ENCODE results near the gene GRIA3.

GRIA3 gene
- 0 reads per million in 2 donors for total RNA-seq

DNA sequence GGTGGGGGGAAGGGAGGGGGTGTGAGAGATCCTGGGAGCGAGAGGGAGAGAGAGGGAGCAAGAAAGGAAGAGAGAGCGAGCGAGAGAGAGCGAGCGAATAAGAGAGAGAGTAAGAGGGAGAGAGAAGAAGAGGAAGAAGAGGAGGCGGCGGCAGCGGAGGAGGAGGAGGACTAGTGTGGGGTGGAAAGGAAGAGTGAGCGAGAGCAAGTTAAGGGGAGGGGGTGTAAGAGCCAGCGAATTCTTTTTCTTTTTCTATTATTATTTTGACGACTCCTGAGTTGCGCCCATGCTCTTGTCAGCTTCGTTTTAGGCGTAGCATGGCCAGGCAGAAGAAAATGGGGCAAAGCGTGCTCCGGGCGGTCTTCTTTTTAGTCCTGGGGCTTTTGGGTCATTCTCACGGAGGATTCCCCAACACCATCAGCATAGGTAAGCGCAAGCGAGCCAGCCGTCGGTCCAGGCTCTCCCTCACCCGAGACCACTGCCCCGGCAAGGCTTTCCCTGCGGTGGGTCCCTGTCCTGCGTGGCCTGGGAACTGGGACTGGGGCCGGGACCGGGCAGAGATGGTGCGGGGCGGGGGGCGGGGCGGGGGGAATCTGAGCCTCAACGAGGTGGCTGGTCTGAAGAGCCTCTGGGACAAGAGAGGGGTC is at the start of gene GRIA3:
Gene GRIA3 (plus strand): TSS at position 60 of the 647 bp plus-strand sequence. CDS start 258 bp downstream, at position 318.
- no peak for DNase-seq

DNA sequence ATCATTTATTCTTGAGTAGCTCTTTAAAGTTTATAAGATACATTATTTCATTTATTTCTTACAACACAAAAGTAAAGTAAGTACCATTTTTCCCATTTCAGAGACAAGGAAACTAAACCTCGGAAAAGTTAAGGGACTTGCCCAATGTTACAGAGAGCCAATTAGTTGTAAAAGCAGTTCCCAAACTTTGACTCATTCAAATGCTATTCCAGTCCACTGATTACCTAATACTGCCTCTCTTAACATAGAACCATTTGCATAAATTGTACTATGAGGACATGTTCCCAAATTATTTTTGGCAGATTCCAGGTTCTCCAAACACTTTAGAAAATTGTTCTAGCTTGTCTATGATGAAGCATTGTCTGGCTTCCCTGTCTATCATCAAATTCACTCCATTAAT is 45.6 kb upstream of the GRIA3 start:
- no peak for DNase-seq

DNA sequence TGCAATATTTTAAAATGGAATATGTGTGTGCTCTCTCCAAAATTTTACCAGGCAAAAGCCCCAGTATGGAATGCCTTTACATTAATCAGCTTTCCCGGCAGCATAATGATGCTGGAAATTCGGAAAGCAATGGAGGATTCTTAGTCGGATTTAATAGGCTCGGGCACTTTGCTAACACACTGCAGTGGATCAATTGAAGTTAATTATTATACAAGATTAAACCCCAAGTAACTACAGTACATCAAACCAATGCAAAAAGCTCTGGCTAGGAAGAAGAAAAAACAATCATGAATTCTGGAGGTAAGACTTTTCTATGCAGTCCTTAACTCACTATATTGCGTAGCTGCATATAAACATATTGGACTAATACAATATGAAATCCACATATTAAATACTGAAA is 43.6 kb upstream of the GRIA3 start:
- DNase-seq: no peak

DNA sequence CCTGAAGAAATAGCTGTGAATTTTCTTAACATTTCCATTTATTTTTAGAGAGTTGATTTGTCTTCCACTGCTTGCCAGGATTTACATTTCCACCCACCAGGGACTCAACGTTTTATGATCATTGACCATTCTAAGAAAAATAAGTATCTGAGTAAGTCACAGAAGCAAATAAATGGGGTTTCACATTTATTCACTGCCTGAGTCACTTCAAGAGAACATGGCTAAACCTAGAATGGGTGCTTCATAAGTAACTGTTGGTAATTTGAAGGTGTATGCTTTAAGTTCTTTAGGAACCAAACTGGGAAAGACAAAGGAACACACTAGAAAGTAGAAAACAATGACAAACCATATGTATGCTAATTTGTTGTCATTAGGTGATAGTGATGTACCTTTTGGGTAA is 43.2 kb upstream of the GRIA3 start:
- DNase-seq: no peak

DNA sequence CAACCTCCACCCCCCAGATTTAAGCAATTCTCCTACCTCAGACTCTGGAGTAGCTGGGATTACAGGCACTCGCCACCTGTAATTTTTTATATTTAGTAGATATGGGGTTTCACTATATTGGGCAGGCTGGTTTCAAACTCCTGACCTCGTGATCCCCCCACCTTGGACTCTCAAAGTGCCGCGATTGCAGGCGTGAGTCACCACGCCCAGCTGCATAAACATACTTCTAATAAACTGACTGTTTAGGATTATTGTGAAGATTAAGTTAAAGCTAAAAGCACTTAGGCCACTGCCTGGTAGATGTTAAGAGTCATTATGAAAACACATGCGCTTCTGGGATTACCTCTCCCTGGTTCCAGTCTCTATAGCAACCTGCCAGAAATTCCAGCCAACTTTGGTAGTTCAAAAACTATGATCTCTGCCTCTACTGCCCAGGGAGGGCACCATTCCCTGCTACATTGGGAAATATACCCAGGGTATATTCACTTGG is 30.2 kb upstream of the GRIA3 start:
- no peak for DNase-seq

DNA sequence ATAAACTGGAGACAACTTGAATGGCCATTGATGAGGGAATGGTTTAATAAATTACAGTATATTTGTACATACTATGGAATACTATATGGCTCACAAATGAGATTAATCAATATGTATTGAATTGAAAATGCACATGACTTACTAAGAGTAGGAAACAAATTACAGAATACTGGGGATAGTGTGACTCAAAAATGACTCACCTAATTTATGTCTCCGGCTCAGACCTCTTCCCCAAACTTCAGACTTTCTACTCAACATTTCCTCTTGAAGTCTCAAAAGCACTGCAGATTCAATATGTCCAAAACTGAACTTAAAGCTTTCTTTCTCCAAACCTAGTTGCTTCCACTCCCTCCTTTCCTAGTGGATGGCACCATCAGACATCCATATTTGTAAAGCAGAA is 28.8 kb upstream of the GRIA3 start:
- no peak for DNase-seq

DNA sequence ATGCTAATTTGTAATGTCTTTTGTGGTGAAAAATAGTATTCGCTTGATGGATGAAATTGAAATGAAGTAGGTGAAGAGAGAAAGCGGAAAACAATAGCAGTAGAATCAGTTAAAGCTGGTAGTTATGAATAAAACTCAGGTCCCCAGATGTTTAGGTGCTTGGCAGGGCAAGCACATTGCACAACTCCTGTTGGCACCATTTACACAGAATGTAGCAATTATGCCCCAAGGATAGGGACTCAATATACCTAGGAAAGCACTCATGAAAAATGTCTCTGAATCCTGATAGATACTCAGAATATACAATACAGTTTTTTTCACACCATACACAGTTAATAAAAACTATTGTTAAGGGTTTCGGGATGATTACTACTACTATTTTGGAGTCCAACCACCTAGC is 26.5 kb upstream of the GRIA3 start:
- DNase-seq: no peak

DNA sequence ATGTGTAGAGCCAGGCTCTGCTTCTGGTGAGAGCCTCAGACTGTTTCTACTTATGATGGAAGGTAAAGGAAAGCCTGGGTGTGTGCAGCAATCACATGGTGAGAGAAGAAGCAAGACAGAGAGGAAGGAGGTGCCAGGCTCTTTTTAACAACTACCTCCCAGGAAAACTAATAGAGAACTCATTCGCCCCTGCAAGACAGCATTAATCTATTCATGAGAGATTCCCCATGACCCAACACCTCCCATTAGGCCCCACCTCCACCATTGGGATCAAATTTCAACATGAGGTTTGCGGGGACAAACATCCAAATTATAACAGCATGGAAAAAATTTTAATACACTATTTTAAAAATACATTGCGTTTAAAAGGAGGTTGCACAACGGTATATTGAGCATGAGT is 24.7 kb upstream of the GRIA3 start:
- DNase-seq: no peak

DNA sequence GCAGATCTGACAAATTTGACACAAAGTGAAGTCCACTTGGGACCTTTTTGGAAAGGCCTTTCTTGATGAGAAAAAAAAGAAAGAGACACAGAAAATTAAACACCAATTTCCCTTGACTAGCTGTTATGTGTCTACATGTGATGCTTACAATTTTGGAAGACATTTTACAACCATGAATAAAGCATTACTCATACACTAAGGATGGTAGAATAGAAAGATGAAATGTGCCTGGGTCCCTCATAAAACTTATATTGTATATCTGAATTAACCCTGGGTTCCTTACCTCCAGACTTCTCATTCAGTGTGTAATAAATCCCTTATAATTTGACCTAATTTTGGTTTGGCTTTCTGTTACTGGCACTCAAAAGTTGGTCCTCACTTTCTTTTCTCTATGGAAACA is 16.5 kb upstream of the GRIA3 start:
- no peak for DNase-seq

DNA sequence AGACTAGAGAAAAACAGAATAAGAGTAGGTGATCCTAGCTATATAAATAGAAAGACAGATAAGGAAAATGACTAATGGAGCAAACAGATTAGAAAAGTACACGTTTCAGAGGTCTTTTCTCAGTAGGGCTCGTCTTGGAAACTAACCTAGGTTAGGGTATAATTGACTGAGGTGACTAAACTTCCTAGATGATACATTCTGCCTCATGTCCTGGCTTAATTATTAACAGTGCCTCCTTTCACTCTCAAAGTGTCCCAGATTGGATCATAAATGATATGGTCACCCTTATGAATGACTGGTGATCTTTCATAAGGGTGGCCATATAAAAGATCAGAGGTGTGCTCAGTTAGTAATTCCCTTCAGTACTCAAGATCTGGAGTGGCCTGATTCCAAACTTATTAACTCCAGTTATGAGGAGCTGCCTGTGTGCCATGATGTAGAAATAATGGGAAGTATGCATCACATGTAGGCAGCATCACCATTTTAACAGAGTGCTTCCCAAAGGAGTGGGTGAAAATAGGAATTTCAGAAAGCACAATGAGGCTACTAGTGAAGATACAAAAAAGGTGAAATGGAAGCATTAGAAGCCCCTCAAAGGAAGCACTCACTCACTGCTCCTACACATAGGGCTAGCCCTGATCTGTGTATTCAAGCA is 14.7 kb upstream of the GRIA3 start:
- DNase-seq: no peak

DNA sequence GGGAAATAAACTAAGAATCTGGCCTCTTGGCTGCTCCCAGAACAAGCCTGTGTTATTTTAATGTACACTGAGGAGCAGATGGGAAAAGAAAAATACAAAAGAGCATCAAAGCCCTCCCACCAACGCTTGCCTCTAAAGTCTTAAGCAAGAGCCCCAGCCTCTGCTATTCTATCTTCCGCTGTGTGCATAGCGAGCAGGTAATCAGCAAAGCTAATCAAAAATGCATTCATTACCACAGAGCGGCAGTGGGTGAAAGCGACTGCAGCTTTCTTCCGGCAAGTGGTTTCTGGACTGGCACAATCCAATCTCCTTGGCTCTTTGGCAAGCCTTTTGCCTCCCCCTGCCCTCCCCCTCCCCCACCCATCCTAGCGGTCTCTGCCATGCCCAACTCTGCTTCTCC is 13.5 kb upstream of the GRIA3 start:
- no peak for DNase-seq

DNA sequence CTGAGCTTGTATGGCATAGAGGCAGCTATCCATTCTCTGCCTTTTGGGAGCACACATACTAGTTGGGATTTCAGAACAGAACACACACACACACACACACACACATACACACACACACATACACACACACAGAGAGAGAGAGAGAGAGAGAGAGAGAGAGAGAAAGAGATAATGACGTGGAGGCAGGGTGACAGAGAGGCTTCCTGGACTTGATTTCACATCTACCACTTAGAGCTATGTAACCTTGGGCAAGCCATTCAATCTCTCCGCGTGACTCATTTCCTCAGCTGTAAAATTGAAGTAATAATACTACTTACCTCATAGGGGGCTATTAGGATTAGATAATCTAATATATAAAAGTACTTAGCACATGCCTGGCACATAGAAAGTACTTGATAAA is 12.3 kb upstream of the GRIA3 start:
- DNase-seq: no peak

DNA sequence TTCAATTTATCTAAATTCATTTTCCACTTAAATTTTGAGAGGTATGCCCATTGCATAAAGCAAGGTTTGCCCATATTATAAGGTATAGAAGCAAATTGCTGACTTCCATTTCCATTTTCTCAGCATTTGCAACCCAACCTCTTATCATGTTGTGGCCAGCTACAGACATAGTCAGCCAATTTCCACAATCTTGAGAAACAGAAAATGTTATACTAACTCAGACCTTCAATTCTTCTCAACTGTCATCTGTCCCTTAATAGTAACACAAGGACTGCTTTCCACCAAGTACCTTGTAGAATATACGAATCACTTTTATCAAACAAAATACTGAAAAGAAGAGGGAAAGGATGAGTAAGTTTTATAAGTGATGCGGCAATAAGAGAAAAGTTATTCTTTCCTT is 11.2 kb upstream of the GRIA3 start:
- no peak for DNase-seq

DNA sequence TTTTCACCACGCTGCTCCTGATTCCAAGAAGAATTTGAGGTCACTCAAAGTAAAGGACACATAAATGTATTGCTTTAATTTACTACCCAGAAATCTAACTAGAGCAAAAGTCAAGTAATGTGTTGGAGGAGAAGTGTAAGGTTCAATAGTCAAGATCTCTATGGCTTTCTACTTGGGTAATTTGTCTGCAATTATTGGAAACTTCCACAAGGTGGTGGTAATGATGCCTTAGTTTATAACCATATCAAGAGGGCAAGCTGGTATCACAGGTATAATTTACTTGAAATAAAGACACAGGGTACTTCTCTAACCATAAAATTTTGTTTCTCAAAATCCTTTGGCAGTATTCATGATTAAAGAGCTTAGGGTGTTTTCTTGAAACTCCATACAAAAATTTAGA is 10.2 kb upstream of the GRIA3 start:
- DNase-seq: no peak

DNA sequence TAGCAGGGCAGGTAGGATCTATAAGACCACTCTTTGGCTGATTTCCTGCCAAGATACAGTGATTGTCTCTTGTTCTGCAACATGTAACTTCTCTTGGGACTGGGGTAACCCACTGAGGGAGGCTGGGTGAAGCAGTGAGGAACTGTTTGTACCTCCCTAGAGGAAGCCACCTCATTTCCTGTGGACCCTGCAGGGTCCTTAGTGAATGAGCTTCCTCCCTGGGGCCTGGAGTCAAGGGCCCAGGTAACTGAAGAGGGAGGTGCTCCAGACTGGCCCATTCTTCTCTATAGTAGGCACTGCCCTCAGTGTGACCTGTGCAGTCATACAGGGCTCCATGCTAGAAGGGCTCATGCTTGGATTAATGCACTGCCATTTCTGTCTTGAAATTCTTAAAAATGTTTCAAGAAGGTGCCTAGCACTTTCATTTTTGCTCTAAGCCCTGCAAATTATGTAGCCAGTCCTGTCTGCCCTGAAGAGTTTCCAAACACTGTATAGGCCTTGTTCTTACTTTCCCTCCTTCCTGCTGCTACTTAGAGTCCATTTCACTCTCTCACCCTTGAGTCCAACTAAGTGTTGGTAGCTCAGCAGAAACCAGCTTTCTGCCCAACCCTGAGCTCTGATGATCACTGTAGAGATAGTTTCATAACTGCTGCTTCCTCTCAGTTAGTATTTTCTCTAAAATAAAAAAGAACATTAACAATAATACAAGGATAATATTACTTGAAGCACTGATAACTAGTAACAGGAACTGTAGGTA is 8.5 kb upstream of the GRIA3 start:
- no peak for DNase-seq

DNA sequence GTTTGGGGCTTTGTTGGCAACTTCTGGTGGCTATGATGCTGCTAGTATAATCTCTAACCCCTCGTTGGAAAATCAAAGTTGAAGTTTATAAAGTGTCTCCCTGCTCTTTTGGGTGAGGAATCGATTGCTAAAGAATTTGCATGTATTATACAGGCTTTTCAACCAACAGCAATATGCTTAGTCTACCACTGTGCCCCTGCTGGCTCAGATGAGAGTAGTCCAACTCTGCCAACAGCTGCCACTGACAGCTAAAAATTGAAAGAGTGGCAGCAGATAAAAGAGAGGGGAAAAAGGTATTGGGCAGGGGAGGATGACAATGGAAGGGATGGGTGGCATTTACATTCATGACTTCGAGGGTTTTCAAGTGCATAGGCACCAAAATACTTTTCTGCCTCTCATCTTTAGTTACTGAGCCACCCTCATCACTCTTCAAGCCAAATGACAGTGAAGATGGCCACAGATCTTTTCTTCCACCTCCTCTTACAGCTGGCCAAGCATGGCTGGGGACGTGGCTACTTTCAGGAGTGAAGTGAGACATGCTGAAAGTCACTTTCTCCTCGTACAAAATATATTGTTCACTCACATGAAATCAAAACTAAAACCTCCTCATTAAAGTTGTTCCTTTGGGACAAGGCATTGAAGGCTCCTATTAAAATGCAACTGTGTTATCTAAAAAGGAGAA is 2.7 kb upstream of the GRIA3 start:
- DNase-seq: no peak

DNA sequence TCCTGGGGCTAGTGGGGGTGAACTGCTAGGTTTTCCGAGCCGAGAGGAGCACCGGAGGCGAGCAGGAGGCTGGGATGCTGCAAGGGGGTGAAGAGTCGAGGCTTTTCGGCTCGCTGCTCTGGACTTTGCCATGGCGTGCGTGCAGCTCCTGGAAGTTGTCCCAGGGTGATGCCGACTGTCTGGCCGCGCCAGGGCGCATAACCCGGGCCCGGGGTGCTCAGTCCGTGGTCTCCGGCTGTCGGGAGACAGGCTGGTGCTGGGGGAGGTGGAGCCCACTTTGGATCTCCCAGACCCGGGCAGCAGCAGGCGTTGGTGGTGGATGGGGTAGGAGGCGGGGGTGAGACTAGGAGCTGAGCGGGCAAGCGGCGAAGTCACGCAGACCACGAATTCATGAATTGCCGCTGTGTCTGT is 793 bp downstream of the GRIA3 start:
- no peak for DNase-seq

DNA sequence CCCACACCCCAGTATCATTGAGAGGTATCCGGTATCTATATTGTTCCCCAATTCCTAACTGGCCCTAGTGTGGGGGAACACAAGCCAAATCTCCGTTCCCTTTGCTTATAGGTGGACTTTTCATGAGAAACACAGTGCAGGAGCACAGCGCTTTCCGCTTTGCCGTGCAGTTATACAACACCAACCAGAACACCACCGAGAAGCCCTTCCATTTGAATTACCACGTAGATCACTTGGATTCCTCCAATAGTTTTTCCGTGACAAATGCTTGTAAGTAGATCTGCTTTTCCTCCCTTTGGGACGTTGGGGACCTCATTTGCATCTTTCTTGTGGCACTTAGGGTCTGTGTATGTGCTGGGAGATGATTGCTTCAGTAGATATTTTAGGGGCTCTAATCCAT is 1.6 kb downstream of the GRIA3 start:
- no peak for DNase-seq

DNA sequence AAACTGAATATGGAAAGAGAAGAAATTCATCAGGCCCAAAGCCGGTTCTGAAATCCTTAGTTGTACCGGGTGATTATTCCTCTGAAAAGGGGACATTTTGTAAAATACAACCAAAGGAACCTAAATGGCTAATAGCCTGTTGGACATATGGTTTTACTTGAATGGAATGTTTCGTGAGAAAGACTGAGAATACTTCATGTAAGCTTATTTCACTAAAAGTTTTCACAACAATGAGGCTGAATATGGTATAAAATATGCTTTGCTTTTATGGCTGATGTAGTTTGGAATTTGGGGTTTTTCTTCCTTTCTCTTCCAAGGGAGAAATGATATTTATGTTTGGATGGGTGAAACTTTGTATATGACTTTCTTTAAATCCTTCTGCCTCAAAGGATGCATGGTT is 2.7 kb downstream of the GRIA3 start:
- DNase-seq: no peak

DNA sequence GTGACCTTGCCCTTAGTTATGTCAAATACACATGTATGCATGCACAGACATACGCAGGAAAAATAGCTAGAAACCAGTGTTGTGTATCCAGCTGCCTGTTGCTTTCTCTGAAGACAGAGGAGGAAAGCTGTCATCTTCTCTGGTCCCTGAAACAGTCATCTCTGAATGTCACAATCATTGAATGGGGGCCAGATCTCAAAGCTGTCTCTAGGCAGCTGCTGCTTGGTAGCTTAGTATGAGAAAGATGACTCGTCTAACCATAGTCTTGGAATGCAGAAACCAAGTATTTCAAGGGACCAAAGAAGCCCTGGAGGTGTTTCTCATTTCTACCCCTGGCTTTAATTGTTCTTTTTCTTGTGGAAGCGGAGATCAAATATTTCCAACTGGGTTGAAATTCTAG is 4.0 kb downstream of the GRIA3 start:
- DNase-seq: no peak

DNA sequence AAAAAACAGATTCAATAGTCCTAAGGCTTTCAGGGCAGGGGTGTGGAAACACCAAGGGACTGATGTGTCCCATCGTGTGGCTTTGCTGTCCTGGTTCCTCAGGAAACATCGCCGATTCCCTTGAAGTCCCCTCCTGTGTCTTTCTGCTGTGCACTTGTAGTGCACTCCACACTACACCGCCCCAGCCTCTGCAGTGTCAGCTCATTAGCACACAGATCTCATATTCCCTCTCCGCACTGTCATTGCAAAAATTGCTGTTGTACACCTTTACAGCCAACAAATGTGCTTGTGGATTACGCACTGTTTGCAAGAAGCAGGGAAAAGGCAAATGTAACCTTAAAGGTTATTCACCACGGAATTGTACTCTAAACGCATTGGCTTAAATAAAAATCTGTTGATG is 5.3 kb downstream of the GRIA3 start:
- DNase-seq: no peak

DNA sequence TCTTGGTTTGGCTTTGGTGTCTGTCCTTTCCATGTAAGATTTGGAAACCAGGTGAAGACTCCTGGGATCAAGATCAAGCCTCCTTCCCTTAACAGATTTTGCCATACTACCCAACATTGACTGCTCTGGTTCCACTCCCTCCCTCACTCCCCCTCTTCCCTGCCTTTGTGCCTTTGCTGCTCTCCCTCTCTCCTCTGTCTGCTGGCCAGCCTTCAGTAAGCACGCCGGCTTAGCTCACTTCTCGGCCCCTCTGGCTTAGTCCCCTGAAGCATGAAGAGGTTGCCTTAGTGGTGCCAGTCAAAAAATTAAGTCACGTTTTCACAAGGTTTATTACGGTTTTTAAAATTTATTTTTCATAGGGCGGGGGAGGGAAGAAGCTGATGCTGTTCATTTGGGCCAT is 6.0 kb downstream of the GRIA3 start:
- no peak for DNase-seq

DNA sequence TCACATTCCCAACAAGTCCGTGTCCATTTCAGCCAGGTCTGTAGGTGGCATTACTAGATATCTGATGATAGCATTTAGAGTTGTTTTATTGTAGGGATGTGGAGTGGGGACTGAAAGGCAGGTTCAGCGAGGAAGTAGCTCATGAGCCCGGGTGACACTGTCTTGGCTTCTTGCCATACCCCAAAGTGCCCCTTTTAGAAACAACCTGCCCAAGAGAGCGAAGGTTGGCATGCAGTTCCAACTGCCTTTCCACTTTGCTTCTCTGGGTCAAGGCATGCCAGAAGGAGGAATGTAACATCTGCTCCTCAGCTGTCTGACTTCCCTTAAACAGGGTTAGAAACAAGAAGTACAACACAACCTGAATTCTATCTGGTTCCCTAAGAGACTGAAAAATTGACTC is 9.0 kb downstream of the GRIA3 start:
- no peak for DNase-seq

DNA sequence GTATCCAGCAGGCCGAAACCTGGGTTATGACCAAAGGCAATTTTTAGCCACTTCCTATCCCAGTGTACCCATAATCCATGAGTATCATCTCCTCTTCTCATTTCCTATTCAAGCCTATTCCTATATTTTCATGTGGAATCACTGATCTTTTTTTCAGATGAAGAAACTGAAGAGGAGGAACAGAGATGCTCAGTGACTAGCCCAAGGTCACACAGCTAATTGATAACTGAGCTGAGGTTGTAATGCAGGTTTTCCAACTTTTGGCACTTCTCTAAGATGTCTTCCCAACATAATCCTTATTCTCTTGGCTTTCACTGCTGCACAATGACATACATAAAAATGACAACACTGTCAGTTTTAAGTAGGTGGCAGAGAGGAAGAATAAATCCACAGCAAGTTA is 15.3 kb downstream of the GRIA3 start:
- no peak for DNase-seq
